ENCODE measurements around the gene USHBP1. TPM values are rescaled to one million over a fixed set of nuclear protein-coding genes. Genes with fewer than 3 reads are reported as not detected.

USHBP1 gene
- total RNA-seq, 6 experiments from 2014 or later, result 0.81 to 3.6 (median 1.7) TPM

DNA sequence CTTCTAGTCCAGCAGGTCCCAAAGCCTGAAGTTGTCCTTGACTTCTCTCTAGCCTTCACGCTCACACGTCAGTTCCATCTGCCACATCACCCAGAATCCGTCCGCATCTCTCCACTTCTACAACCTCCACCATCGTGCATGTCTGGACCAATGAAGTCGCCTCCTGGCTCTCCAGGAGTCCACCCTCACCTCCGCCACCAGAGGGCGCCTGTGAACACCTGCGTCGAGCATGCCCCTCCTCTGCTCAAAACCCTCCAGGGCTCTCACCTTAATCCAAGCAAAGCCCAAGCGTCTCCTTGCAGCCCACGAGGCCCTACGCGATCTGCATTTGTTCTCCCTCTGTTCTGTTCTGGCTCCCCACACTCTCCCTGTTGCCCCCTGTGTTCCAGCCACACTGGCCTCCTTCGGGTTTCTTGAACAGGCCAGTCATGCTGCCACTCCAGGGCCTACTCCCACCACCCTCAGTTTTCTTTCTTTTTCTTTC lies 3.7 kb downstream of the USHBP1 start:
- H3K27ac ChIP-seq, result no peak overlapping the region
- intact Hi-C loops (cut with DNase I), result no loop called here
- no peaks in the 10 kb centered on the region for H3K9me3 ChIP-seq
- no peaks in the 10 kb centered on the region for H3K4me1 ChIP-seq
- TF ChIP-seq POLR2A (IDR thresholded peaks at IDR 0.05), result no peak
- TF ChIP-seq, protein P1, sequence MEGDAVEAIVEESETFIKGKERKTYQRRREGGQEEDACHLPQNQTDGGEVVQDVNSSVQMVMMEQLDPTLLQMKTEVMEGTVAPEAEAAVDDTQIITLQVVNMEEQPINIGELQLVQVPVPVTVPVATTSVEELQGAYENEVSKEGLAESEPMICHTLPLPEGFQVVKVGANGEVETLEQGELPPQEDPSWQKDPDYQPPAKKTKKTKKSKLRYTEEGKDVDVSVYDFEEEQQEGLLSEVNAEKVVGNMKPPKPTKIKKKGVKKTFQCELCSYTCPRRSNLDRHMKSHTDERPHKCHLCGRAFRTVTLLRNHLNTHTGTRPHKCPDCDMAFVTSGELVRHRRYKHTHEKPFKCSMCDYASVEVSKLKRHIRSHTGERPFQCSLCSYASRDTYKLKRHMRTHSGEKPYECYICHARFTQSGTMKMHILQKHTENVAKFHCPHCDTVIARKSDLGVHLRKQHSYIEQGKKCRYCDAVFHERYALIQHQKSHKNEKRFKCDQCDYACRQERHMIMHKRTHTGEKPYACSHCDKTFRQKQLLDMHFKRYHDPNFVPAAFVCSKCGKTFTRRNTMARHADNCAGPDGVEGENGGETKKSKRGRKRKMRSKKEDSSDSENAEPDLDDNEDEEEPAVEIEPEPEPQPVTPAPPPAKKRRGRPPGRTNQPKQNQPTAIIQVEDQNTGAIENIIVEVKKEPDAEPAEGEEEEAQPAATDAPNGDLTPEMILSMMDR (IDR thresholded peaks at IDR 0.05), result peak; percentile 80 to 96 (median 95)
- H3K4me3 ChIP-seq, result no peak overlapping the region
- 11% methylated on average over 14 of the region's 15 CpGs for WGBS (ENCODE audit: insufficient coverage, low coverage, low lambda C conversion rate, missing lambda C conversion rate)
- H3K36me3 ChIP-seq, result no peaks in the 10 kb centered on the region
- DNase-seq (peak; percentile 87 to 88 (median 88)), ATAC-seq (peak; percentile 94 to 97 (median 96))
- no peaks in the 10 kb centered on the region for H3K27me3 ChIP-seq

- no peaks in the 10 kb centered on the region for H3K27me3 ChIP-seq
- intact Hi-C loops (cut with DNase I), result no loop called here
- no peak for DNase-seq
- 20% methylated on average over 1 of the region's 1 CpG for WGBS (ENCODE audit: insufficient coverage, low coverage, low lambda C conversion rate, missing lambda C conversion rate)
- H3K4me3 ChIP-seq, result no peak overlapping the region
- peaks cover 0 to 4% (median 0%) of the 10 kb centered on the region in 4 donors for H3K4me1 ChIP-seq
- H3K9me3 ChIP-seq, result no peaks in the 10 kb centered on the region
- H3K36me3 ChIP-seq, result no peaks in the 10 kb centered on the region
- H3K27ac ChIP-seq, result no peak overlapping the region
- TF ChIP-seq, protein P1 (IDR thresholded peaks at IDR 0.05), result no peak
- TF ChIP-seq POLR2A (IDR thresholded peaks at IDR 0.05), result no peak
- ATAC-seq, result no peak
These were observed 4.6 kb downstream of the USHBP1 start for GRCh38 chr19:17259934-17260333.

GRCh38 chr19:17259118-17259780 lies 5.3 kb downstream of the USHBP1 start:
- intact Hi-C loops (cut with DNase I), result no loop called here
- 100% methylated on average over 3 of the region's 9 CpGs for WGBS (ENCODE audit: insufficient coverage, low coverage, low lambda C conversion rate, missing lambda C conversion rate)
- Histone ChIP-seq H3K4me1 (peaks cover 0 to 4% (median 0%) of the 10 kb centered on the region in 4 donors), H3K27ac (no peak overlapping the region), H3K27me3 (no peaks in the 10 kb centered on the region), H3K4me3 (no peak overlapping the region), H3K9me3 (no peaks in the 10 kb centered on the region), H3K36me3 (no peaks in the 10 kb centered on the region)
- DNase-seq (no peak), ATAC-seq (no peak)
- TF ChIP-seq POLR2A (IDR thresholded peaks at IDR 0.05), result no peak
- TF ChIP-seq, protein P1 (IDR thresholded peaks at IDR 0.05), result no peak

- intact Hi-C loops (cut with DNase I), result no loop called here
- no peaks in the 10 kb centered on the region for H3K36me3 ChIP-seq
- no peaks in the 10 kb centered on the region for H3K9me3 ChIP-seq
- WGBS (ENCODE audit: insufficient coverage, low coverage, low lambda C conversion rate, missing lambda C conversion rate), result 56% methylated on average over 2 of the region's 3 CpGs
- no peak for TF ChIP-seq POLR2A (IDR thresholded peaks at IDR 0.05)
- TF ChIP-seq, protein P1 (IDR thresholded peaks at IDR 0.05), result no peak
- H3K27ac ChIP-seq, result no peak overlapping the region
- no peak for ATAC-seq
- DNase-seq, result no peak
- H3K4me3 ChIP-seq, result no peak overlapping the region
- H3K4me1 ChIP-seq, result peaks cover 0 to 4% (median 0%) of the 10 kb centered on the region in 4 donors
- H3K27me3 ChIP-seq, result no peaks in the 10 kb centered on the region
These were observed 8.4 kb downstream of the USHBP1 start for GRCh38 chr19:17256130-17256529.

Measured in right lobe of liver (tissue), 6 donors.